ENCODE data around the gene INS. TPM values are rescaled to one million over a fixed set of nuclear protein-coding genes. Genes with fewer than 3 reads are reported as not detected.

Gene INS
- total and polyA plus RNA-seq, 2 of the 8 experiments (the other 6 are each of a cell fraction or from before 2014, with no cell fraction given), result not detected

- no peak for TF ChIP-seq KDM4A (IDR thresholded peaks at IDR 0.05; ENCODE audit: low read depth, low read length, severe bottlenecking)
- TF ChIP-seq YY1 (IDR thresholded peaks at IDR 0.05; ENCODE audit: low read depth, low read length), result no peak
- no peak for TF ChIP-seq SP4 (IDR thresholded peaks at IDR 0.05; ENCODE audit: low read length)
- TF ChIP-seq NRF1 (IDR thresholded peaks at IDR 0.05; ENCODE audit: low read depth, low read length), result no peak
- TF ChIP-seq ASH2L (IDR thresholded peaks at IDR 0.05; ENCODE audit: low read length), result no peak
Measured at GRCh38 chr11:2207212-2207611, 46.2 kb upstream of the INS start (continued).

Data from H1 (cell line).